HL-60 (cell line): Measurements from ENCODE around the gene NEXMIF.

Experiments
- GABPA ChIP-seq: IDR thresholded peaks from 2 replicates; pipeline ENCODE4 v1.6.1; 2012; ENCODE audit warnings: low read depth
- TF ChIP-seq, protein P1 (sequence below): IDR thresholded peaks from one replicate; pipeline ENCODE4 v1.5.1; 2011; ENCODE audit warnings: low read length, control low read depth, inconsistent platforms; ENCODE audit not compliant: insufficient read depth

DNA sequence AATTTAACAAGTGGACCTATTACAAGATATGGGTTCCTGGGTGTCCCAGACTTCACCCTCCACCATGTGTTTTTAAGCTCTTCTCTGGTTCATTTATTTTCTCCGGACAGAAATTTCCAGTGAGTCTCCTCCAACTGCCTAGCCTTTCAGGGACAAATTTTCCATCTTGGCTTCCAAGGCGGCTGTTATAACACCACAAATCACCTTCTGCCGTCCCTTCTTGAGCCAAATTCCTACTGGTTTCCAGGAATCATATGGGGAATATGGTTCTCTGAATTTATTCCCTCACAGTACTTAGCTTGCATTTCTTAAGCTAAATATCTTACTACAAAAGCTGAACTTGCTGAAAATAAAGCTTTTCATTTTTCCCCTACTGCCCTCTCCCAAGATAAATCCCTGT is 18.8 kb downstream of the NEXMIF start:
- TF ChIP-seq, protein P1, sequence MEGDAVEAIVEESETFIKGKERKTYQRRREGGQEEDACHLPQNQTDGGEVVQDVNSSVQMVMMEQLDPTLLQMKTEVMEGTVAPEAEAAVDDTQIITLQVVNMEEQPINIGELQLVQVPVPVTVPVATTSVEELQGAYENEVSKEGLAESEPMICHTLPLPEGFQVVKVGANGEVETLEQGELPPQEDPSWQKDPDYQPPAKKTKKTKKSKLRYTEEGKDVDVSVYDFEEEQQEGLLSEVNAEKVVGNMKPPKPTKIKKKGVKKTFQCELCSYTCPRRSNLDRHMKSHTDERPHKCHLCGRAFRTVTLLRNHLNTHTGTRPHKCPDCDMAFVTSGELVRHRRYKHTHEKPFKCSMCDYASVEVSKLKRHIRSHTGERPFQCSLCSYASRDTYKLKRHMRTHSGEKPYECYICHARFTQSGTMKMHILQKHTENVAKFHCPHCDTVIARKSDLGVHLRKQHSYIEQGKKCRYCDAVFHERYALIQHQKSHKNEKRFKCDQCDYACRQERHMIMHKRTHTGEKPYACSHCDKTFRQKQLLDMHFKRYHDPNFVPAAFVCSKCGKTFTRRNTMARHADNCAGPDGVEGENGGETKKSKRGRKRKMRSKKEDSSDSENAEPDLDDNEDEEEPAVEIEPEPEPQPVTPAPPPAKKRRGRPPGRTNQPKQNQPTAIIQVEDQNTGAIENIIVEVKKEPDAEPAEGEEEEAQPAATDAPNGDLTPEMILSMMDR = no peak
- no peak for TF ChIP-seq GABPA
